T-cell (primary cell): Measurements from ENCODE around the gene IQSEC3. TPM values are rescaled to one million over a fixed set of nuclear protein-coding genes. Genes with fewer than 3 reads are reported as not detected.

Experiments
- ATAC-seq, 4 experiments: fragments of 200-7000 bp in 3 of 4; fragments of 150-1000 bp in 1 of 4; cut with Tn5 transposase; replicated peaks in 1 of 4; 1 replicate in 3 of 4; 2 replicates in 1 of 4; pipeline ENCODE4 v1.10.0; 2021; ENCODE audit warnings: moderate library complexity in 3 of 4, mild to moderate bottlenecking in 2 of 4, moderate number of reproducible peaks in 1 of 4
- CTCF ChIA-PET, 2 donors: fragments of 300-600 bp; sonication (Branson Sonifier 250); formaldehyde crosslinking; loops; one replicate each; lab custom pipeline; 2022; ENCODE audit warnings: antibody characterized with exemption in 2 of 2; lab: Charles Lee
- POLR2A ChIA-PET, 2 donors: fragments of 300-600 bp; sonication (Branson Sonifier 250); formaldehyde crosslinking; loops; one replicate each; lab custom pipeline; 2022; ENCODE audit warnings: antibody characterized with exemption in 2 of 2; lab: Charles Lee
- DNase-seq, 35 experiments: peaks; one replicate each; pipeline versions ENCODE4 v3.0.0 to v3.0.0-alpha.2; 2013 to 2023
- H3K27ac ChIP-seq: one replicate; pipeline ENCODE4 v1.5.1; 2013; ENCODE audit warnings: low read length
- H3K27me3 ChIP-seq, 2 experiments: replicated peaks in 1 of 2; 1 replicate in 1 of 2; 2 replicates in 1 of 2; pipeline versions ENCODE4 v1.6.1 to v1.7.0; 2013; ENCODE audit warnings: low read length in 1 of 2, mixed read lengths in 1 of 2; ENCODE audit not compliant: control insufficient read depth in 2 of 2, insufficient read depth in 2 of 2; ENCODE audit errors: extremely low read depth in 1 of 2
- H3K36me3 ChIP-seq, 2 donors: 1 replicate in 1 of 2; 2 replicates in 1 of 2; pipeline versions ENCODE4 v1.6.1 to v1.7.0; 2013; ENCODE audit warnings: low read length in 1 of 2; ENCODE audit not compliant: control insufficient read depth in 2 of 2, insufficient read depth in 1 of 2; ENCODE audit errors: extremely low read depth in 1 of 2
- H3K4me1 ChIP-seq, 2 experiments: 1 replicate in 1 of 2; 2 replicates in 1 of 2; pipeline versions ENCODE4 v1.6.1 to v1.7.0; 2013; ENCODE audit warnings: low read length in 2 of 2, mixed read lengths in 1 of 2; ENCODE audit not compliant: insufficient read depth in 2 of 2, control insufficient read depth in 1 of 2; ENCODE audit errors: extremely low read depth in 1 of 2
- H3K4me3 ChIP-seq, 2 donors: 1 replicate in 1 of 2; 2 replicates in 1 of 2; pipeline versions ENCODE4 v1.5.1 to v1.7.0; 2013; ENCODE audit warnings: mild to moderate bottlenecking in 2 of 2, low read length in 1 of 2, moderate library complexity in 1 of 2; ENCODE audit not compliant: control insufficient read depth in 1 of 2; ENCODE audit errors: extremely low read depth in 1 of 2
- H3K9me3 ChIP-seq: 2 replicates; pipeline ENCODE4 v1.7.0; 2013
- H3K27ac Mint-ChIP-seq, 2 donors: one replicate each; pipeline ENCODE4 v1.8.0; 2020 to 2021; ENCODE audit warnings: mild to moderate bottlenecking in 2 of 2, mixed read lengths in 2 of 2
- H3K27me3 Mint-ChIP-seq, 2 donors: one replicate each; pipeline ENCODE4 v1.8.0; 2021 to 2022; ENCODE audit warnings: mixed read lengths in 2 of 2
- H3K36me3 Mint-ChIP-seq: one replicate; pipeline ENCODE4 v1.8.0; 2021; ENCODE audit warnings: mixed read lengths
- H3K4me1 Mint-ChIP-seq, 3 donors: one replicate each; pipeline ENCODE4 v1.8.0; 2020 to 2022; ENCODE audit warnings: mixed read lengths in 3 of 3, mild to moderate bottlenecking in 1 of 3
- H3K4me3 Mint-ChIP-seq, 3 donors: one replicate each; pipeline ENCODE4 v1.8.0; 2020 to 2022; ENCODE audit warnings: mild to moderate bottlenecking in 3 of 3, mixed read lengths in 3 of 3, moderate library complexity in 3 of 3
- H3K9me3 Mint-ChIP-seq, 3 donors: one replicate each; pipeline ENCODE4 v1.8.0; 2020 to 2022; ENCODE audit warnings: mixed read lengths in 3 of 3
- WGBS: methylation state at CpG from one replicate; pipeline ENCODE4 v1.1.5; 2013; ENCODE audit warnings: missing lambda C conversion rate; ENCODE audit not compliant: insufficient coverage; 5-methylcytosine and 5-hydroxymethylcytosine counted together
- total RNA-seq, 35 experiments: library from RNA in 6 of 35; stranded (reverse) in 6 of 35; fragments of 120-200 nt in 1 of 35; gene quantifications; one replicate each; pipeline versions ENCODE4 v1.2.1 to v1.2.4 and lab custom pipeline; 2013 to 2026

Gene IQSEC3
- total RNA-seq, 5 donors from 2014 or later (not counting 1 experiment from before 2014, with no cell fraction given) = 0.30 to 7.3 (median 2.9) TPM

DNA sequence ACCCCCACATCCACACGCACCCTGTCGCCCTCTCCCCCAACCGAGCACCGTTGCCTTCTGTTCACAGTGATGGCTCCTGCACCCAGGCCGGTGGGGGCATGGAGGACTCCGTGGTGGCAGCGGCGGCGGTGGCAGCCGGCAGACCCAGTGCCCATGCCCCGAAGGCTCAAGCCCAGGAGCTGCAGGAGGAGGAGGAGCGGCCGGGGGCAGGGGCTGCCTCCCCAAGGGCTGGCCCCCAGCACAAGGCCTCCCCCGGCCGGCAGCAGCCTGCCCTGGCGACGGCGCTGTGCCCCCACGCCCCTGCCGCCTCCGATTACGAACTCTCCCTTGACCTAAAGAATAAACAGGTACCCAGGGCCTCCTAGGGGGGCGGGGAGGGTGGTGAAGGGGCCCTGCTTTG lies 59.0 kb downstream of the IQSEC3 start:
- ChIA-PET CTCF (no interaction called here), POLR2A (no interaction called here)
- 88% methylated on average over 11 of the region's 23 CpGs for WGBS
- no peak overlapping the region for H3K27ac ChIP-seq
- Mint-ChIP-seq H3K27ac (no peak overlapping the region), H3K9me3 (no peaks in the 10 kb centered on the region), H3K4me1 (no peaks in the 10 kb centered on the region), H3K27me3 (peaks cover 18 to 28% of the 10 kb centered on the region in 2 donors), H3K4me3 (no peak overlapping the region), H3K36me3 (no peaks in the 10 kb centered on the region)
- no peak overlapping the region for H3K4me3 ChIP-seq
- no peaks in the 10 kb centered on the region for H3K9me3 ChIP-seq
- DNase-seq (no peak), ATAC-seq (no peak)
- peaks cover 0 to 48% of the 10 kb centered on the region in 2 experiments for H3K27me3 ChIP-seq
- H3K36me3 ChIP-seq = no peaks in the 10 kb centered on the region
- no peaks in the 10 kb centered on the region for H3K4me1 ChIP-seq

DNA sequence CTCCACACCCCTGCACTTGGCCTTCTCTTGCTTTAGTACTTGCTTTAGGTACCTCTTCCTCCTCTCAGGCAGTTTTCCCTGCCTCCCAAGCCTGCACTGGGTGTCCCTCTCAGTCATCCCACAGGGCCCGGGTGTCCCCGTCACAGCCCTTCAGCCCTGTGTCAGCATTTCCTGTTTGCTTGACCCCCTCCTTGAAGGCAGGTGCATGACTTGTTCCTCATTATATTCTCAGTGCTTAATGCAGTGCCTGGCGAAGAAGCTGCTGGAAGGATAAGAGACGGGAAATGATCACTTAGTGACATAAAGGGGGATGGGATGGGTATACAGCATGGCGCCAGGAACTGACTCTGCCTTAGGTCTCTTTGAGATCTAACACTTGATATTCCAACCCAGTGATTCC lies 61.5 kb downstream of the IQSEC3 start:
- Histone ChIP-seq H3K4me1 (no peaks in the 10 kb centered on the region), H3K27me3 (peaks cover 0 to 53% of the 10 kb centered on the region in 2 experiments), H3K9me3 (no peaks in the 10 kb centered on the region), H3K27ac (no peak overlapping the region), H3K36me3 (no peaks in the 10 kb centered on the region), H3K4me3 (no peak overlapping the region)
- Mint-ChIP-seq H3K36me3 (no peaks in the 10 kb centered on the region), H3K4me3 (no peak overlapping the region), H3K27me3 (peaks cover 23 to 32% of the 10 kb centered on the region in 2 donors), H3K27ac (no peak overlapping the region), H3K9me3 (no peaks in the 10 kb centered on the region), H3K4me1 (no peaks in the 10 kb centered on the region)
- CTCF ChIA-PET = no interaction called here
- DNase-seq = no peak
- WGBS = 32% methylated on average over 2 of the region's 5 CpGs
- POLR2A ChIA-PET = no interaction called here
- ATAC-seq = no peak

DNA sequence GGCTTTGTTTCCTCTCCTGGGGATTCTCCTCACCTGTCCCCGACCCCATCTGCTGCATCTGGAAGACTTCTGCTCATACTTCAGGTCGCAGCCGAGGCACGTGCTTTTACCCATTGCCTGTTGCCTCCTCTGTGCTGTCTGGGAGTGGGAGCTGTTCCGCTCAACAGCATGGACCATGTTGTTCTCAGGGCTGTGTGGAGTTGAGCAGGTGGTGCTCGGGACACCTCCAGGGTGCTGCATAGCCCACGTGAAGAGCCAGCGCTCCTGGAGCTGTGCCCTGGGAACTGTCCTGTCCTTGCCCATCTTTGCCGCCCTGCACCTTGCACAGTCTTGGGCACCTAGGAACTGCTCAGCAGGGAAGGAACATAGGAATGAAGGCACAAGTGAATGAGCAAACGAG lies 62.4 kb downstream of the IQSEC3 start:
- no peak for ATAC-seq
- CTCF ChIA-PET = no interaction called here

DNA sequence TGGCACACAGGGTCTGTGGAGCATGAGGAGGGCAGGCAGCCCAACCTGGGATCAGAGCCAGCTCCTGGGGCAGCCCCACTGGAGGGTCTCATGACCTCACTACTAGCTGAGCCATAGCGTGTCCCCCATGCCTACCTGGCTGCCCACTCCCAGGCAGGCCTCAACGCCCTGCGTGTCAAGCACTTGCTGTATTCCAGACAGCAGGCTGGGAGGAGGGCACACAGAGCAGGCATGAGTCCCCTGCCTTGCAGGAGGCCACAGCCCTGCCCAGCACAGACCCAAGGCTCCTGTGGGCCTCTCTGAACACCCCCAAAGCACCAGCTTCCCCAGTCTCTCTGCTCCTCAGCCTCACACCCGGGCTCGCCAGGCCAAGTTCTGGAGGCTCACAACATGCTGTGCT lies 64.0 kb downstream of the IQSEC3 start:
- no peaks in the 10 kb centered on the region for H3K4me1 ChIP-seq
- CTCF ChIA-PET = no interaction called here
- ATAC-seq = no peak

More for the DNA sequence above, 62.4 kb downstream of the IQSEC3 start:
- WGBS = 75% methylated on average over 10 of the region's 10 CpGs
- Mint-ChIP-seq H3K27ac (no peak overlapping the region), H3K36me3 (no peaks in the 10 kb centered on the region), H3K27me3 (peaks cover 26 to 37% of the 10 kb centered on the region in 2 donors), H3K4me1 (no peaks in the 10 kb centered on the region), H3K9me3 (no peaks in the 10 kb centered on the region), H3K4me3 (no peak overlapping the region)
- POLR2A ChIA-PET = no interaction called here
- Histone ChIP-seq H3K27me3 (peaks cover 0 to 55% of the 10 kb centered on the region in 2 experiments), H3K27ac (no peak overlapping the region), H3K9me3 (no peaks in the 10 kb centered on the region), H3K4me3 (no peak overlapping the region), H3K36me3 (no peaks in the 10 kb centered on the region), H3K4me1 (no peaks in the 10 kb centered on the region)
- DNase-seq = no peak

DNA sequence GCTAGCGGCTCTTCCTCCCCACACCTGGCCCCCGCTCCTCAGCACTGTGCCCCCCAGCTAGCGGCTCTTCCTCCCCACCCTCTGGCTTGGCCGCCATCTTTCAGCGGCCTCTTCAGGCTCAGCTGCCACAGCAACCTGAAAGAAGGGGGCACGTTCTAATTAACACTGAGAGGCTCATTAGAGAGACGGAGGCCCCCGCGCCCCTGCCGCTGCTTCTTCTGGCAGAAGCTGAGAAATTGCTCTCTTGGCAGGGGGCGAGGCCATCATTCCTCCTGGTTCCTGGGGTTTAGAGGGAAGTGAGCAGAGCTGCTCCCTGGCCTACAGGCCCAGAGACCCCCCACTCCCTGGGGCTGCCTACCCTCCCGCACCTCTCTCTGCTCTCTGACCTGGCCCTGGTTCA lies 64.4 kb downstream of the IQSEC3 start:
- no peak overlapping the region for H3K27ac ChIP-seq
- no peaks in the 10 kb centered on the region for H3K9me3 ChIP-seq
- Mint-ChIP-seq H3K27me3 (peaks cover 33 to 44% of the 10 kb centered on the region in 2 donors), H3K4me3 (no peak overlapping the region), H3K36me3 (no peaks in the 10 kb centered on the region), H3K4me1 (no peaks in the 10 kb centered on the region), H3K27ac (no peak overlapping the region), H3K9me3 (no peaks in the 10 kb centered on the region)
- H3K36me3 ChIP-seq = no peaks in the 10 kb centered on the region
- POLR2A ChIA-PET = no interaction called here
- DNase-seq (no peak), ATAC-seq (no peak)
- CTCF ChIA-PET = no interaction called here
- H3K4me3 ChIP-seq = no peak overlapping the region
- H3K4me1 ChIP-seq = no peaks in the 10 kb centered on the region
- WGBS = 94% methylated on average over 9 of the region's 12 CpGs
- H3K27me3 ChIP-seq = peaks cover 0 to 47% of the 10 kb centered on the region in 2 experiments

More for the DNA sequence above, 64.0 kb downstream of the IQSEC3 start:
- Histone ChIP-seq H3K27me3 (peaks cover 0 to 48% of the 10 kb centered on the region in 2 experiments), H3K4me3 (no peak overlapping the region), H3K9me3 (no peaks in the 10 kb centered on the region), H3K27ac (no peak overlapping the region), H3K36me3 (no peaks in the 10 kb centered on the region)
- no peak for DNase-seq
- no peaks in the 10 kb centered on the region for H3K4me1 Mint-ChIP-seq
- POLR2A ChIA-PET = no interaction called here
- no peak overlapping the region for H3K27ac Mint-ChIP-seq
- 89% methylated on average over 3 of the region's 5 CpGs for WGBS
- no peaks in the 10 kb centered on the region for H3K36me3 Mint-ChIP-seq
- H3K9me3 Mint-ChIP-seq = no peaks in the 10 kb centered on the region
- no peak overlapping the region for H3K4me3 Mint-ChIP-seq
- H3K27me3 Mint-ChIP-seq = peaks cover 28 to 40% of the 10 kb centered on the region in 2 donors

DNA sequence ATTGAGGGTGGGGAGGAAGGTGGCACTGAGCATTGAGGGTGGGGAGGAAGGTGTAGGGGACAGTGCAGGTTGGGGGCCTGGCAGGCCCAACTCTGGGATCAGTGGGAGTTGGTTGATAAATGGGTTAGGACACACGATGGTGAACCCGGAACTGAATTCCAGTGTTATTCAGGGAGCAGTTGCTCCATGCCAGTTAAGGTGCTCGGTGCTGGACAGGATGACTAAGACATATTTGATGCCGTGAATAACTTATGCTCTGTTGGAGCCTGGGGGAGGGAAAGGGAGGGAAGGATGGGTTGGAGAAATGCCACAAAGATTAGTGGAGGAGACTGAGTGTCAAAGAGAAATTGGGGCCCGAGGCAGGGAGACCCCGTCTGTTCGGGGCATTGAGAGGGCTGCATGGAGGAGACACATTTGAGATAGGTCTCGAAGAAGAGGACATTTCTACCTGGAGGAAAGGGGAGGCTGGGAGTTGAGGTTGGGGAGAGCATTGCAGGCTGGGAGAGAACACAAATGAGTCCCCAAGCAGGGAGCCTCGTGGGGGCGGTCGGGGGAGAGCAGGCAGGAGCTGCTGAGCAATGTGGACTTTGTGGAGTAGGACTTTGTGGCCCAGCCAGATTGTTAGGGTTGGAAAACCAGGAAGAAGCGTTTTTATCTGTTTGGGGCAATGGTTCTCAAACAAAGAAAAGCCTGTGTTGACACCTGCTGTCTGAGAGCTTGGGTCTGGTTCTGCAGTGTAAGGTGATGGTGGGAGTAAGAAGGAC lies 65.3 kb downstream of the IQSEC3 start:
- DNase-seq = no peak
- ChIA-PET POLR2A (no interaction called here), CTCF (no interaction called here)
- H3K27me3 Mint-ChIP-seq = peaks cover 36 to 47% of the 10 kb centered on the region in 2 donors
- ATAC-seq = no peak
- Histone ChIP-seq H3K36me3 (no peaks in the 10 kb centered on the region), H3K27ac (no peak overlapping the region), H3K9me3 (no peaks in the 10 kb centered on the region), H3K27me3 (peaks cover 0 to 48% of the 10 kb centered on the region in 2 experiments), H3K4me3 (no peak overlapping the region), H3K4me1 (no peaks in the 10 kb centered on the region)
- H3K36me3 Mint-ChIP-seq = no peaks in the 10 kb centered on the region
- no peaks in the 10 kb centered on the region for H3K4me1 Mint-ChIP-seq
- WGBS = 75% methylated on average over 12 of the region's 12 CpGs
- no peak overlapping the region for H3K4me3 Mint-ChIP-seq
- H3K27ac Mint-ChIP-seq = peak overlapping the region in 1 of 2 donors; percentile 57
- no peaks in the 10 kb centered on the region for H3K9me3 Mint-ChIP-seq
